Activated CD8-positive, alpha-beta memory T cell treated with anti-CD3 and anti-CD28 coated beads for 24 hours (primary cell): ENCODE measurements around the gene ATP10D.

Source experiments
- DNase-seq: peaks from one replicate; pipeline ENCODE4 v3.0.0-alpha.2; 2020

Gene ATP10D

GRCh38 chr4:47606482-47606881 lies 121.4 kb downstream of the ATP10D start:
- no peak for DNase-seq

GRCh38 chr4:47612116-47613023 lies 127.3 kb downstream of the ATP10D start:
- no peak for DNase-seq

GRCh38 chr4:47615385-47615784 lies 130.3 kb downstream of the ATP10D start:
- DNase-seq = no peak

- DNase-seq = no peak
Measured at GRCh38 chr4:47617607-47618006, 132.5 kb downstream of the ATP10D start.

GRCh38 chr4:47619691-47620090 lies 134.6 kb downstream of the ATP10D start:
- no peak for DNase-seq

- no peak for DNase-seq
Measured at GRCh38 chr4:47621181-47621580, 136.1 kb downstream of the ATP10D start.

- DNase-seq = no peak
Measured at GRCh38 chr4:47624031-47624441, 139.0 kb downstream of the ATP10D start.

GRCh38 chr4:47631161-47631560 lies 146.1 kb downstream of the ATP10D start:
- no peak for DNase-seq

GRCh38 chr4:47639531-47639930 lies 154.5 kb downstream of the ATP10D start:
- no peak for DNase-seq

GRCh38 chr4:47640911-47641310 lies 155.8 kb downstream of the ATP10D start:
- DNase-seq = no peak

GRCh38 chr4:47641755-47642154 lies 156.7 kb downstream of the ATP10D start:
- no peak for DNase-seq

GRCh38 chr4:47642191-47642830 lies 157.2 kb downstream of the ATP10D start:
- no peak for DNase-seq
